Lower leg skin (tissue), 3 donors: ENCODE measurements around the gene CRTC3.

Experiments
- CTCF ChIP-seq, 3 donors: fragments of 450-650 bp; IDR thresholded peaks; one replicate each; pipeline ENCODE4 v1.5.1; 2016; ENCODE audit warnings: antibody characterized with exemption in 3 of 3, mild to moderate bottlenecking in 3 of 3, moderate library complexity in 2 of 3
- POLR2A ChIP-seq, 2 donors: fragments of 450-650 bp; IDR thresholded peaks; one replicate each; pipeline ENCODE4 v1.6.1; 2016 to 2017; ENCODE audit warnings: antibody characterized with exemption in 2 of 2, mild to moderate bottlenecking in 1 of 2, moderate library complexity in 1 of 2

GRCh38 chr15:90603893-90604292, 74.2 kb downstream of the CRTC3 start:
- TF ChIP-seq CTCF (IDR thresholded peaks at IDR 0.05) = no peak
- TF ChIP-seq POLR2A (IDR thresholded peaks at IDR 0.05) = no peak
